ENCODE measurements around the gene RUNX3.

DNA sequence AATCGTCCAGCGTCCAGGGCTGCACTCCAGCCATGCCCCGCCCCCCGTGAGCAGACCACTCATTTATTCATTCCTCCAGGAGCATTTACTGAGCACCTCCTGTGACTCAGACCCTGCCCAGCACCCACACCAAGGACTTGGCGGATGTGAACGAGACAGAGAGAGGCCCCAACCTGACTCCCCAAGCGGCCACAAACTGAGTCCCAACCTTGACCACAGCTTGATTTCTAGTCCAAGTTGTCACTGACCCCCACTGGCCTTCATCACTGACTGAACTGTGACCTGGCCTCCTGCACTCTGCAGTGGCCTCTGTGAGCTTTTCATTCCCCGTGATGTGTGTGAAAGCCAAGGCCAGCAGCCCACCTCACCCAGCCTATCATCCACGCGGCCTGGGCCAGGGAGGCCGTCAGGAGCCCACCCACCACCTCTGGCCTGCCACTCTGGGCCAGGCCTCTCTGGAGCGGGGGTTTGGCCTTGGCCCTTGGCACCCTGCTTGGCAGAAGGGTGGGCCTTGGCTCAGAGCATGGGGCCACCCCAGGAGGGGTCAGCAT lies 19.3 kb upstream of the RUNX3 start:
- TF ChIP-seq, protein P1, sequence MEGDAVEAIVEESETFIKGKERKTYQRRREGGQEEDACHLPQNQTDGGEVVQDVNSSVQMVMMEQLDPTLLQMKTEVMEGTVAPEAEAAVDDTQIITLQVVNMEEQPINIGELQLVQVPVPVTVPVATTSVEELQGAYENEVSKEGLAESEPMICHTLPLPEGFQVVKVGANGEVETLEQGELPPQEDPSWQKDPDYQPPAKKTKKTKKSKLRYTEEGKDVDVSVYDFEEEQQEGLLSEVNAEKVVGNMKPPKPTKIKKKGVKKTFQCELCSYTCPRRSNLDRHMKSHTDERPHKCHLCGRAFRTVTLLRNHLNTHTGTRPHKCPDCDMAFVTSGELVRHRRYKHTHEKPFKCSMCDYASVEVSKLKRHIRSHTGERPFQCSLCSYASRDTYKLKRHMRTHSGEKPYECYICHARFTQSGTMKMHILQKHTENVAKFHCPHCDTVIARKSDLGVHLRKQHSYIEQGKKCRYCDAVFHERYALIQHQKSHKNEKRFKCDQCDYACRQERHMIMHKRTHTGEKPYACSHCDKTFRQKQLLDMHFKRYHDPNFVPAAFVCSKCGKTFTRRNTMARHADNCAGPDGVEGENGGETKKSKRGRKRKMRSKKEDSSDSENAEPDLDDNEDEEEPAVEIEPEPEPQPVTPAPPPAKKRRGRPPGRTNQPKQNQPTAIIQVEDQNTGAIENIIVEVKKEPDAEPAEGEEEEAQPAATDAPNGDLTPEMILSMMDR (IDR thresholded peaks at IDR 0.05) = no peak
- no peak for TF ChIP-seq POLR2AphosphoS5 (IDR thresholded peaks at IDR 0.05)
- TF ChIP-seq POLR2A (IDR thresholded peaks at IDR 0.05) = no peak
- TF ChIP-seq EP300 (IDR thresholded peaks at IDR 0.05) = no peak

All from upper lobe of left lung (tissue), 4 donors.